WTC11 (cell line): ENCODE data around the gene FLT3. TPM values are rescaled to one million over a fixed set of nuclear protein-coding genes. Genes with fewer than 3 reads are reported as not detected.
A peak's percentile ranks its signal among the peaks of the same experiment; 100 is the strongest.

Source experiments
- ATAC-seq: fragments of 200-7000 bp; cut with Tn5 transposase; 2 replicates; pipeline ENCODE4 v1.10.0; 2021; ENCODE audit warnings: mild to moderate bottlenecking, moderate library complexity
- CTCF ChIA-PET: fragments of 300-600 bp; sonication (Branson Sonifier 250); formaldehyde crosslinking; loops from one replicate; lab custom pipeline; 2021; ENCODE audit warnings: antibody characterized with exemption; lab: Charles Lee
- POLR2A ChIA-PET: fragments of 350-600 bp; sonication (Branson Sonifier 250); formaldehyde crosslinking; loops from one replicate; lab custom pipeline; 2021; ENCODE audit warnings: antibody characterized with exemption; lab: Charles Lee
- DNase-seq: peaks from one replicate; pipeline ENCODE4 v3.0.0; 2021; ENCODE audit warnings: low spot score
- H3K27ac Mint-ChIP-seq: 2 replicates; pipeline ENCODE4 v1.8.0; 2021; ENCODE audit warnings: mixed read lengths
- H3K27me3 Mint-ChIP-seq: 2 replicates; pipeline ENCODE4 v1.8.0; 2021; ENCODE audit warnings: low read depth, mild to moderate bottlenecking, moderate library complexity, mixed read lengths
- H3K36me3 Mint-ChIP-seq: 2 replicates; pipeline ENCODE4 v1.8.0; 2021; ENCODE audit warnings: mixed read lengths
- H3K4me1 Mint-ChIP-seq: 2 replicates; pipeline ENCODE4 v1.8.0; 2022; ENCODE audit warnings: mixed read lengths
- H3K4me3 Mint-ChIP-seq: 2 replicates; pipeline ENCODE4 v1.8.0; 2021; ENCODE audit warnings: mild to moderate bottlenecking, moderate library complexity, mixed read lengths
- H3K9me3 Mint-ChIP-seq: 2 replicates; pipeline ENCODE4 v1.8.0; 2021; ENCODE audit warnings: mixed read lengths
- CBFB ChIP-seq: sonication (generic); formaldehyde crosslinking; IDR thresholded peaks from 2 replicates; pipeline ENCODE4 v1.8.1; 2022; ENCODE audit warnings: mild to moderate bottlenecking, low read depth, missing genetic modification reagents
- E2F5 ChIP-seq: sonication (generic); formaldehyde crosslinking; IDR thresholded peaks from 2 replicates; pipeline ENCODE4 v1.8.1; 2022; ENCODE audit warnings: mild to moderate bottlenecking, moderate library complexity, missing genetic modification reagents
- ELF4 ChIP-seq: sonication (generic); formaldehyde crosslinking; IDR thresholded peaks from 2 replicates; pipeline ENCODE4 v1.8.1; 2022; ENCODE audit warnings: low read depth, mild to moderate bottlenecking, moderate library complexity, missing genetic modification reagents
- EMX1 ChIP-seq: fragments of 250-450 bp; sonication (Bioruptor Pico); IDR thresholded peaks from 2 replicates; pipeline ENCODE4 v1.8.0; 2021; ENCODE audit warnings: mild to moderate bottlenecking
- ESRRA ChIP-seq: sonication (generic); formaldehyde crosslinking; IDR thresholded peaks from 2 replicates; pipeline ENCODE4 v1.8.1; 2022; ENCODE audit warnings: mild to moderate bottlenecking, missing genetic modification reagents, borderline replicate concordance
- RORB ChIP-seq: fragments of 250-450 bp; sonication (Bioruptor Pico); IDR thresholded peaks from 2 replicates; pipeline ENCODE4 v1.9.0; 2021; ENCODE audit warnings: mild to moderate bottlenecking
- SMAD3 ChIP-seq: sonication (generic); formaldehyde crosslinking; IDR thresholded peaks from 2 replicates; pipeline ENCODE4 v1.8.0; 2022; ENCODE audit warnings: missing genetic modification reagents, mild to moderate bottlenecking, borderline replicate concordance
- SOX15 ChIP-seq: fragments of 250-450 bp; sonication (Bioruptor Pico); IDR thresholded peaks from 2 replicates; pipeline ENCODE4 v1.9.0; 2021; ENCODE audit warnings: mild to moderate bottlenecking
- ZNF138 ChIP-seq: sonication (generic); formaldehyde crosslinking; conservative IDR thresholded peaks from 2 replicates; pipeline ENCODE4 v1.8.1; 2022; ENCODE audit warnings: mild to moderate bottlenecking, moderate library complexity, missing genetic modification reagents
- ZNF263 ChIP-seq: sonication (generic); formaldehyde crosslinking; IDR thresholded peaks from 2 replicates; pipeline ENCODE4 v1.8.1; 2022; ENCODE audit warnings: low read depth, mild to moderate bottlenecking, moderate library complexity, missing genetic modification reagents
- ZNF281 ChIP-seq: sonication (generic); formaldehyde crosslinking; IDR thresholded peaks from 2 replicates; pipeline ENCODE4 v1.8.0; 2023; ENCODE audit warnings: mild to moderate bottlenecking, missing genetic modification reagents
- ZNF416 ChIP-seq: fragments of 250-450 bp; sonication (Bioruptor Pico); IDR thresholded peaks from 2 replicates; pipeline ENCODE4 v1.9.0; 2021; ENCODE audit warnings: mild to moderate bottlenecking, inconsistent platforms
- ZNF423 ChIP-seq: fragments of 250-450 bp; sonication (Bioruptor Pico); IDR thresholded peaks from 2 replicates; pipeline ENCODE4 v2.1.2; 2022; ENCODE audit warnings: mild to moderate bottlenecking, moderate library complexity
- ZSCAN18 ChIP-seq: fragments of 250-450 bp; sonication (Bioruptor Pico); IDR thresholded peaks from 2 replicates; pipeline ENCODE4 v2.1.2; 2022; ENCODE audit warnings: mild to moderate bottlenecking, moderate library complexity
- total RNA-seq: library from RNA; stranded (reverse); gene quantifications from 3 replicates; pipeline ENCODE4 v1.2.3, GENCODE V29; 2021
- TF ChIP-seq, protein P1 (sequence below): fragments of 250-450 bp; sonication (Bioruptor Pico); IDR thresholded peaks from 2 replicates; pipeline ENCODE4 v1.8.0; 2021; ENCODE audit warnings: mild to moderate bottlenecking
- TF ChIP-seq, protein P2 (sequence below): sonication (generic); formaldehyde crosslinking; IDR thresholded peaks from 2 replicates; pipeline ENCODE4 v1.8.1; 2023; ENCODE audit warnings: mild to moderate bottlenecking, missing genetic modification reagents, moderate library complexity
- TF ChIP-seq, protein P3 (sequence below): sonication (generic); formaldehyde crosslinking; IDR thresholded peaks from 2 replicates; pipeline ENCODE4 v1.8.1; 2022; ENCODE audit warnings: low read depth, missing genetic modification reagents, borderline replicate concordance
- TF ChIP-seq, protein P4 (sequence below): sonication (generic); formaldehyde crosslinking; IDR thresholded peaks from 2 replicates; pipeline ENCODE4 v1.8.1; 2023; ENCODE audit warnings: mild to moderate bottlenecking, missing genetic modification reagents, borderline replicate concordance

Gene FLT3
- total RNA-seq, 1 experiment from 2014 or later, result 0.15 TPM

GRCh38 chr13:27955014-27955591 is 145.3 kb downstream of the FLT3 start:
- ATAC-seq (no peak), DNase-seq (no peak)
- Mint-ChIP-seq H3K4me1 (peaks cover 8% of the 10 kb centered on the region), H3K27me3 (peaks cover 99% of the 10 kb centered on the region), H3K36me3 (no peaks in the 10 kb centered on the region), H3K4me3 (no peak overlapping the region; the same call in 1 of the 2 replicates), H3K9me3 (peaks cover 4% of the 10 kb centered on the region), H3K27ac (no peak overlapping the region)
- ChIA-PET POLR2A (interaction anchor here (1.0 kb wide), 1 partner anchor 128 kb away, joined by 5 read pairs; no protein-coding TSS in a partner anchor), CTCF (interaction anchor here (0.6 to 4.1 kb wide), 21 partner anchors 7 to 1469 kb away, joined by 3 to 211 read pairs (median 22); partner anchors contain the start of genes CDX2 and PDX1)
- TF ChIP-seq ZSCAN18 (CRISPR knock-in tag) (no peak), SMAD3 (CRISPR knock-in tag) (no peak), CBFB (CRISPR knock-in tag) (no peak), ZNF263 (no peak), SOX15 (CRISPR knock-in tag) (no peak), E2F5 (CRISPR knock-in tag) (no peak), RORB (CRISPR knock-in tag) (no peak), ZNF281 (CRISPR knock-in tag) (no peak), ZNF138 (CRISPR knock-in tag) (no peak), ESRRA (CRISPR knock-in tag) (no peak), ELF4 (CRISPR knock-in tag) (no peak), ZNF416 (CRISPR knock-in tag) (no peak)
- TF ChIP-seq, protein P1, sequence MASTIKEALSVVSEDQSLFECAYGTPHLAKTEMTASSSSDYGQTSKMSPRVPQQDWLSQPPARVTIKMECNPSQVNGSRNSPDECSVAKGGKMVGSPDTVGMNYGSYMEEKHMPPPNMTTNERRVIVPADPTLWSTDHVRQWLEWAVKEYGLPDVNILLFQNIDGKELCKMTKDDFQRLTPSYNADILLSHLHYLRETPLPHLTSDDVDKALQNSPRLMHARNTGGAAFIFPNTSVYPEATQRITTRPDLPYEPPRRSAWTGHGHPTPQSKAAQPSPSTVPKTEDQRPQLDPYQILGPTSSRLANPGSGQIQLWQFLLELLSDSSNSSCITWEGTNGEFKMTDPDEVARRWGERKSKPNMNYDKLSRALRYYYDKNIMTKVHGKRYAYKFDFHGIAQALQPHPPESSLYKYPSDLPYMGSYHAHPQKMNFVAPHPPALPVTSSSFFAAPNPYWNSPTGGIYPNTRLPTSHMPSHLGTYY, result no peak
- TF ChIP-seq, protein P2, sequence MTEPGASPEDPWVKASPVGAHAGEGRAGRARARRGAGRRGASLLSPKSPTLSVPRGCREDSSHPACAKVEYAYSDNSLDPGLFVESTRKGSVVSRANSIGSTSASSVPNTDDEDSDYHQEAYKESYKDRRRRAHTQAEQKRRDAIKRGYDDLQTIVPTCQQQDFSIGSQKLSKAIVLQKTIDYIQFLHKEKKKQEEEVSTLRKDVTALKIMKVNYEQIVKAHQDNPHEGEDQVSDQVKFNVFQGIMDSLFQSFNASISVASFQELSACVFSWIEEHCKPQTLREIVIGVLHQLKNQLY (CRISPR knock-in tag), result no peak
- TF ChIP-seq, protein P3, sequence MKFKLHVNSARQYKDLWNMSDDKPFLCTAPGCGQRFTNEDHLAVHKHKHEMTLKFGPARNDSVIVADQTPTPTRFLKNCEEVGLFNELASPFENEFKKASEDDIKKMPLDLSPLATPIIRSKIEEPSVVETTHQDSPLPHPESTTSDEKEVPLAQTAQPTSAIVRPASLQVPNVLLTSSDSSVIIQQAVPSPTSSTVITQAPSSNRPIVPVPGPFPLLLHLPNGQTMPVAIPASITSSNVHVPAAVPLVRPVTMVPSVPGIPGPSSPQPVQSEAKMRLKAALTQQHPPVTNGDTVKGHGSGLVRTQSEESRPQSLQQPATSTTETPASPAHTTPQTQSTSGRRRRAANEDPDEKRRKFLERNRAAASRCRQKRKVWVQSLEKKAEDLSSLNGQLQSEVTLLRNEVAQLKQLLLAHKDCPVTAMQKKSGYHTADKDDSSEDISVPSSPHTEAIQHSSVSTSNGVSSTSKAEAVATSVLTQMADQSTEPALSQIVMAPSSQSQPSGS (CRISPR knock-in tag), result no peak

DNA sequence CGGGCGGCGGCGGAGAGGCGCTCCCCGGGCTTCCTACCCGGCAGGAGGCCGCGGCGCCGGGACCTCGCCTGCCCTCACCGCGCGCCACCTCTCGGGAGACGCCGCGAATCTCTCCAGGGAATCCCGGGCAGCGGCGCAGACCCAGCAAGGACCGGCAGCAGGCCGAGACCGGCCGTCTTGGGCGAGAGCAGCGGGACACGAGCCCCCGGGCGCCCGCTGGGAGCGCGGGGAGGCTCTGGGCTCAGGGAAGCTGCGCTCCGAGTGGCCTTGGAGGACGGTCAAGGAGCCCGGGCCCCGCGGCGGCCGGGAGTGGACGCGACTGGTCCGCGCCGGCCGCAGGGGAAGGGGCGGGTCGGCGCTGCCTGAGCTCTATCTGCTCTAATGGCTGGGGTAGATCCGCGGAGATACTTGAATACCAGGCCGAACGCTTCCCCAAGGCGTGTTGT is 145.9 kb downstream of the FLT3 start:
- ATAC-seq (peak; percentile 43), DNase-seq (peak; percentile 71)
- TF ChIP-seq EMX1 (CRISPR knock-in tag) (no peak), ZNF423 (CRISPR knock-in tag) (peak; percentile 75; the same call in 1 of the 2 replicates), E2F5 (CRISPR knock-in tag) (no peak)
- TF ChIP-seq, protein P4, sequence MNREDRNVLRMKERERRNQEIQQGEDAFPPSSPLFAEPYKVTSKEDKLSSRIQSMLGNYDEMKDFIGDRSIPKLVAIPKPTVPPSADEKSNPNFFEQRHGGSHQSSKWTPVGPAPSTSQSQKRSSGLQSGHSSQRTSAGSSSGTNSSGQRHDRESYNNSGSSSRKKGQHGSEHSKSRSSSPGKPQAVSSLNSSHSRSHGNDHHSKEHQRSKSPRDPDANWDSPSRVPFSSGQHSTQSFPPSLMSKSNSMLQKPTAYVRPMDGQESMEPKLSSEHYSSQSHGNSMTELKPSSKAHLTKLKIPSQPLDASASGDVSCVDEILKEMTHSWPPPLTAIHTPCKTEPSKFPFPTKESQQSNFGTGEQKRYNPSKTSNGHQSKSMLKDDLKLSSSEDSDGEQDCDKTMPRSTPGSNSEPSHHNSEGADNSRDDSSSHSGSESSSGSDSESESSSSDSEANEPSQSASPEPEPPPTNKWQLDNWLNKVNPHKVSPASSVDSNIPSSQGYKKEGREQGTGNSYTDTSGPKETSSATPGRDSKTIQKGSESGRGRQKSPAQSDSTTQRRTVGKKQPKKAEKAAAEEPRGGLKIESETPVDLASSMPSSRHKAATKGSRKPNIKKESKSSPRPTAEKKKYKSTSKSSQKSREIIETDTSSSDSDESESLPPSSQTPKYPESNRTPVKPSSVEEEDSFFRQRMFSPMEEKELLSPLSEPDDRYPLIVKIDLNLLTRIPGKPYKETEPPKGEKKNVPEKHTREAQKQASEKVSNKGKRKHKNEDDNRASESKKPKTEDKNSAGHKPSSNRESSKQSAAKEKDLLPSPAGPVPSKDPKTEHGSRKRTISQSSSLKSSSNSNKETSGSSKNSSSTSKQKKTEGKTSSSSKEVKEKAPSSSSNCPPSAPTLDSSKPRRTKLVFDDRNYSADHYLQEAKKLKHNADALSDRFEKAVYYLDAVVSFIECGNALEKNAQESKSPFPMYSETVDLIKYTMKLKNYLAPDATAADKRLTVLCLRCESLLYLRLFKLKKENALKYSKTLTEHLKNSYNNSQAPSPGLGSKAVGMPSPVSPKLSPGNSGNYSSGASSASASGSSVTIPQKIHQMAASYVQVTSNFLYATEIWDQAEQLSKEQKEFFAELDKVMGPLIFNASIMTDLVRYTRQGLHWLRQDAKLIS, result no peak
- ChIA-PET POLR2A (interaction anchor here (0.6 to 1.1 kb wide), 3 partner anchors 24 to 339 kb away, joined by 5 to 6 read pairs (median 5); no protein-coding TSS in a partner anchor), CTCF (interaction anchor here (0.5 to 4.1 kb wide), 52 partner anchors 8 to 1470 kb away, joined by 3 to 211 read pairs (median 6); partner anchors contain the start of genes CDX2, LNX2, PDX1 and URAD)
- Mint-ChIP-seq H3K4me3 (peak overlapping the region; percentile 74), H3K27me3 (peaks cover 99% of the 10 kb centered on the region), H3K9me3 (peaks cover 8% of the 10 kb centered on the region), H3K36me3 (no peaks in the 10 kb centered on the region), H3K4me1 (peaks cover 6% of the 10 kb centered on the region), H3K27ac (no peak overlapping the region)
